ENCODE results near the gene ZMYND8.

DNA sequence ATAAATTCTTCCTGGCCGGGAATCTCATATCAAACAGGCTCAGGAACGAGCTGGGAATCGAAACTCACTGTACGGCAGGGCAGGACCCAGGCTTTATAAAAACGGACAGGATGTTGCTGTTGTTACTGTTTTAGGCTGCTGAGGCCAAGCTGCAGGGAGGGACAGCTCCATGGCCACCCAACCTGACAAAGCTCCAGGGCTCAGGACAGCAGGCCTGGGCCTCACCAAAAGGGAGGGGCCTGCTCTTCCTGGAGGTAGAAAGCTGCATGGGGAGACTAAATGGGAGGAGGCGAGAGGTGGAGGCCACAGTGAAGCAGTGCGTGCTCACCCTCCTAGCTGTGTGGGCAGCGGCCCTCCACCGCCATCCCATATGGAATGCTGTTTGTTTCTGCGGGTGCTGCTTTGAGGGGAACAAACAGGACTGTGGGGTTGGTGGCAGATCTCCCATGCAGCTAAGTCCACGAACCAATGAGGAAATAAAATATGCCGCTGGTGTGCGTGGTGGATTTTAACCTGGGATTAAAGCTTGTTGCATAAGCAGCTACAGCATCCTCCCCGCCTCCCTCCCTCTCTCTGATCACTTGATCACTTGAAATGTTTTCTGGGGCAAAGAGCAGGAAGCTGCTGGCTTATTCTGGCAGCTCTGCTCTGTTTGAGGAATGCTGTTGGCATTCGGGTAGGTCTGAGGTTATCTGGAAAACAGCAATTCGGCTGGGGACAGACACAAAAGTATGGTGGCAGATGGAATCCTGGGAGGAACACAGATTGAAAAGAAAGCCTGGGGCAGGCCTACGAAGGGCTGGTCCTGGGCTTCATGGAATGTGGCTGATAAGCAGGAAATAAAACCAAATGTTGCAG, 2.4 kb upstream of the ZMYND8 start:
- TF ChIP-seq ZNF274 (IDR thresholded peaks at IDR 0.05; ENCODE audit: low read depth, low read length) = no peak
- TF ChIP-seq YY1 (IDR thresholded peaks at IDR 0.05; ENCODE audit: insufficient read depth, insufficient read length) = no peak

Measured in NT2/D1 (cell line).